HG03066 (cell line): ENCODE results near the gene B3GLCT.
"Not testable (repeated sequence)": the region's sequence is repeated elsewhere in the genome, so short reads cannot be mapped to it uniquely, and the experiment has no call there.

ENCODE experiments used
- ATAC-seq: cut with Tn5 transposase; IDR thresholded peaks from one replicate; pipeline ENCODE4 v1.9.1; 2021; ENCODE audit warnings: low read depth; ENCODE audit not compliant: unreplicated experiment

B3GLCT gene

GRCh38 chr13:31199849-31200636 lies at the start of gene B3GLCT:
Gene B3GLCT (plus strand): TSS chr13:31199975. CDS start chr13:31200085, 110 bp downstream.
- peak; percentile 82 for ATAC-seq

- no peak for ATAC-seq
Measured at GRCh38 chr13:31150315-31150985, 49.3 kb upstream of the B3GLCT start.

GRCh38 chr13:31151837-31152236 lies 47.9 kb upstream of the B3GLCT start:
- ATAC-seq = no peak

- ATAC-seq = no peak
Measured at GRCh38 chr13:31154939-31155338, 44.8 kb upstream of the B3GLCT start.

- ATAC-seq = no peak
Measured at GRCh38 chr13:31159306-31159705, 40.5 kb upstream of the B3GLCT start.

GRCh38 chr13:31160857-31161556 lies 38.8 kb upstream of the B3GLCT start:
- ATAC-seq = no peak

GRCh38 chr13:31161557-31162150 lies 38.1 kb upstream of the B3GLCT start, which contains the start of gene HSPH1:
Gene HSPH1 (minus strand): TSS chr13:31161904. CDS start chr13:31161582, 322 bp downstream.
- ATAC-seq = peak; percentile 74

- ATAC-seq = peak; percentile 81
Measured at GRCh38 chr13:31162151-31163008, 37.4 kb upstream of the B3GLCT start.

- no peak for ATAC-seq
Measured at GRCh38 chr13:31166591-31166990, 33.2 kb upstream of the B3GLCT start.

GRCh38 chr13:31167490-31167889 lies 32.3 kb upstream of the B3GLCT start:
- ATAC-seq = peak; percentile 58

- ATAC-seq = peak; percentile 80
Measured at GRCh38 chr13:31168166-31168565, 31.6 kb upstream of the B3GLCT start.

- no peak for ATAC-seq
Measured at GRCh38 chr13:31168736-31169135, 31.0 kb upstream of the B3GLCT start.

GRCh38 chr13:31172001-31172400 lies 27.8 kb upstream of the B3GLCT start:
- no peak for ATAC-seq

GRCh38 chr13:31172535-31172934 lies 27.2 kb upstream of the B3GLCT start:
- no peak for ATAC-seq

GRCh38 chr13:31174018-31174417 lies 25.8 kb upstream of the B3GLCT start:
- ATAC-seq = no peak

GRCh38 chr13:31175847-31176532 lies 23.8 kb upstream of the B3GLCT start:
- ATAC-seq = no peak

GRCh38 chr13:31177813-31178495 lies 21.8 kb upstream of the B3GLCT start:
- ATAC-seq = not testable (repeated sequence)

GRCh38 chr13:31179241-31179640 lies 20.5 kb upstream of the B3GLCT start:
- no peak for ATAC-seq

- ATAC-seq = no peak
Measured at GRCh38 chr13:31179754-31180153, 20.0 kb upstream of the B3GLCT start.
